ENCODE measurements around the gene PER1.

The PER1 gene

GRCh38 chr17:8137645-8138373 lies 14.4 kb downstream of the PER1 start:
- DNase-seq = no peak

GRCh38 chr17:8133941-8134340 lies 18.3 kb downstream of the PER1 start:
- DNase-seq = no peak

GRCh38 chr17:8133399-8133798 lies 18.8 kb downstream of the PER1 start:
- no peak for DNase-seq

GRCh38 chr17:8131844-8132441 lies 20.3 kb downstream of the PER1 start:
- no peak for DNase-seq

GRCh38 chr17:8128125-8128784 lies 23.9 kb downstream of the PER1 start:
- DNase-seq = no peak

- DNase-seq = no peak
Measured at GRCh38 chr17:8126491-8127066, 25.6 kb downstream of the PER1 start.

GRCh38 chr17:8125947-8126490 lies 26.2 kb downstream of the PER1 start:
- DNase-seq = no peak

GRCh38 chr17:8125154-8125946 lies 26.9 kb downstream of the PER1 start:
- no peak for DNase-seq

- DNase-seq = no peak
Measured at GRCh38 chr17:8124350-8125153, 27.7 kb downstream of the PER1 start.

- no peak for DNase-seq
Measured at GRCh38 chr17:8123695-8124349, 28.4 kb downstream of the PER1 start, which contains the start of gene HES7. Gene HES7 (minus strand): TSS chr17:8124106. CDS start chr17:8124084, 22 bp downstream.

- DNase-seq = no peak
Measured at GRCh38 chr17:8122924-8123694, 29.1 kb downstream of the PER1 start.

GRCh38 chr17:8122422-8122923 lies 29.7 kb downstream of the PER1 start:
- DNase-seq = no peak

- no peak for DNase-seq
Measured at GRCh38 chr17:8121681-8122421, 30.4 kb downstream of the PER1 start.

GRCh38 chr17:8121407-8121680 lies 30.9 kb downstream of the PER1 start:
- no peak for DNase-seq

- DNase-seq = no peak
Measured at GRCh38 chr17:8120520-8121406, 31.4 kb downstream of the PER1 start.

GRCh38 chr17:8119581-8120519 lies 32.4 kb downstream of the PER1 start:
- no peak for DNase-seq

Data from amniotic stem cell (primary cell).